OCI-LY7 (cell line): ENCODE results near the gene RGS2. TPM values are rescaled to one million over a fixed set of nuclear protein-coding genes. Genes with fewer than 3 reads are reported as not detected.

ENCODE experiments used
- BruUV-seq: library from RNA; stranded (reverse); fragments of 400-500 nt; replicated peaks from 2 replicates; lab custom pipeline; 2021; lab: Mats Ljungman, UMichigan
- CTCF ChIA-PET: fragments of 300-600 bp; sonication (Branson Sonifier 250); formaldehyde crosslinking; loops from one replicate; lab custom pipeline; 2022; ENCODE audit warnings: antibody characterized with exemption; ENCODE audit not compliant: unreplicated experiment; lab: Charles Lee
- POLR2A ChIA-PET: fragments of 300-600 bp; sonication (Branson Sonifier 250); formaldehyde crosslinking; loops from one replicate; lab custom pipeline; 2022; ENCODE audit warnings: antibody characterized with exemption; lab: Charles Lee
- DNase-seq: peaks from one replicate; pipeline ENCODE4 v3.0.0-alpha.2; 2015; ENCODE audit warnings: low spot score
- H2AFZ ChIP-seq: fragments of 200-600 bp; sonication (generic), shearing (Covaris generic); 2 replicates; pipeline ENCODE4 v1.6.1; 2014; ENCODE audit warnings: mild to moderate bottlenecking, antibody characterized with exemption, low read length, moderate library complexity
- H3K27ac ChIP-seq: fragments of 200-600 bp; sonication (generic); 2 replicates; pipeline ENCODE4 v1.5.1; 2014; ENCODE audit warnings: mixed run types, low read depth, mild to moderate bottlenecking, moderate library complexity, low read length, inconsistent platforms; ENCODE audit not compliant: poor library complexity, severe bottlenecking
- H3K36me3 ChIP-seq: fragments of 200-600 bp; sonication (generic); 2 replicates; pipeline ENCODE4 v1.6.1; 2014; ENCODE audit warnings: mild to moderate bottlenecking, antibody characterized with exemption, low read length, moderate library complexity, mixed read lengths; ENCODE audit not compliant: insufficient read depth
- H3K4me1 ChIP-seq: fragments of 200-600 bp; sonication (generic); 2 replicates; pipeline ENCODE4 v1.5.1; 2014; ENCODE audit warnings: mild to moderate bottlenecking, low read length; ENCODE audit not compliant: insufficient read depth, poor library complexity, severe bottlenecking
- H3K4me2 ChIP-seq: fragments of 200-600 bp; sonication (generic); 2 replicates; pipeline ENCODE4 v1.6.1; 2014; ENCODE audit warnings: mild to moderate bottlenecking, low read length
- H3K4me3 ChIP-seq: fragments of 200-600 bp; sonication (generic); 2 replicates; pipeline ENCODE4 v1.5.1; 2014; ENCODE audit warnings: mild to moderate bottlenecking, low read depth, low read length; ENCODE audit not compliant: poor library complexity, severe bottlenecking
- H3K79me2 ChIP-seq: fragments of 200-600 bp; sonication (generic); 2 replicates; pipeline ENCODE4 v1.6.1; 2016; ENCODE audit warnings: low read depth, mild to moderate bottlenecking, low read length, moderate library complexity, mixed read lengths; ENCODE audit not compliant: insufficient read depth
- H3K9me2 ChIP-seq: fragments of 200-600 bp; sonication (generic); 2 replicates; pipeline ENCODE4 v1.6.1; 2016; ENCODE audit warnings: mild to moderate bottlenecking, low read length, mixed read lengths; ENCODE audit not compliant: insufficient read depth
- H3K9me3 ChIP-seq: fragments of 200-600 bp; sonication (generic); 2 replicates; pipeline ENCODE4 v1.6.1; 2014; ENCODE audit warnings: mild to moderate bottlenecking, mixed run types, low read length, mixed read lengths
- H4K20me1 ChIP-seq: fragments of 200-600 bp; sonication (generic); 2 replicates; pipeline ENCODE4 v1.6.1; 2014; ENCODE audit warnings: mild to moderate bottlenecking, antibody characterized with exemption, low read length, moderate library complexity, mixed read lengths; ENCODE audit not compliant: insufficient read depth
- CTCF ChIP-seq: fragments of 200-600 bp; sonication (generic); conservative IDR thresholded peaks from 2 replicates; pipeline ENCODE4 v1.5.1; 2014; ENCODE audit warnings: mild to moderate bottlenecking, antibody characterized with exemption, low read length, moderate library complexity, mixed read lengths
- EZH2phosphoT487 ChIP-seq: fragments of 200-600 bp; sonication (generic); IDR thresholded peaks from 2 replicates; pipeline ENCODE4 v1.6.1; 2018; ENCODE audit warnings: low read depth, borderline replicate concordance, mild to moderate bottlenecking, mixed run types, antibody characterized with exemption, low read length, moderate library complexity, mixed read lengths
- intact Hi-C: fragments of 100-400 bp; cut with micrococcal nuclease; formaldehyde crosslinking; loops from one replicate; pipeline ENCODE4 v1.10.0; 2022; ENCODE audit not compliant: unreplicated experiment
- total RNA-seq, 2 experiments: library from RNA; depleted of rRNA in 1 of 2; stranded (reverse); fragments of >200 nt in 1 of 2; shearing (Covaris generic) in 1 of 2; gene quantifications; 2 replicates each; pipeline ENCODE4 v1.2.3, GENCODE V29; 2014 to 2022

Gene RGS2
- total RNA-seq, 2 experiments from 2014 or later, result 12.5 to 27.6 TPM

- H2AFZ ChIP-seq, result peak overlapping the region; percentile 97
These were observed 741 bp downstream of the RGS2 start for GRCh38 chr1:192809307-192810252.

GRCh38 chr1:192810253-192810880 lies 1.5 kb downstream of the RGS2 start:
- Histone ChIP-seq H3K9me3 (no peaks in the 10 kb centered on the region), H3K27ac (no peak overlapping the region), H3K9me2 (no peaks in the 10 kb centered on the region), H4K20me1 (no peaks in the 10 kb centered on the region), H3K79me2 (peaks cover 9% of the 10 kb centered on the region; the same call in 1 of the 2 replicates), H2AFZ (no peak overlapping the region; the same call in 1 of the 2 replicates), H3K36me3 (peaks cover 17% of the 10 kb centered on the region), H3K4me1 (peaks cover 36% of the 10 kb centered on the region), H3K4me3 (peak overlapping the region; percentile 81), H3K4me2 (peak overlapping the region; percentile 96)
- BruUV-seq, result no TSS peak
- TF ChIP-seq CTCF (no peak), EZH2phosphoT487 (no peak)
- intact Hi-C loops, result no loop called here
- DNase-seq, result peak; percentile 79
- ChIA-PET POLR2A (interaction anchor here (0.5 to 3.1 kb wide), 19 partner anchors 9 to 1479 kb away, joined by 3 to 13 read pairs (median 4); partner anchors contain the start of gene UCHL5), CTCF (no interaction called here)

More at GRCh38 chr1:192809307-192810252, 741 bp downstream of the RGS2 start:
- POLR2A ChIA-PET, result interaction anchor here (0.5 to 3.1 kb wide), 13 partner anchors 10 to 299 kb away, joined by 3 to 13 read pairs (median 4); partner anchors contain the start of gene UCHL5
- Histone ChIP-seq H3K9me3 (no peaks in the 10 kb centered on the region), H3K36me3 (peaks cover 17% of the 10 kb centered on the region), H4K20me1 (no peaks in the 10 kb centered on the region), H3K4me2 (peak overlapping the region; percentile 96), H3K4me3 (peak overlapping the region; percentile 81), H3K27ac (no peak overlapping the region), H3K79me2 (peaks cover 9% of the 10 kb centered on the region; the same call in 1 of the 2 replicates), H3K9me2 (no peaks in the 10 kb centered on the region), H3K4me1 (peaks cover 36% of the 10 kb centered on the region)
- BruUV-seq, result TSS peak; percentile 87
- no peak for TF ChIP-seq EZH2phosphoT487
- TF ChIP-seq CTCF, result no peak
- CTCF ChIA-PET, result no interaction called here
- DNase-seq, result peak; percentile 71
- intact Hi-C loops, result loop anchor here (2.0 to 5.0 kb wide), 6 partner anchors 175 to 1478 kb away; partner anchors contain the start of genes RO60 and UCHL5
